C4-2B (cell line): ENCODE results near the gene SYMPK.

Experiments used
- H3K27ac ChIP-seq: fragments of 450-650 bp; 2 replicates; pipeline ENCODE4 v1.5.1; 2017
- CTCF ChIP-seq: fragments of 450-650 bp; conservative IDR thresholded peaks from 2 replicates; pipeline ENCODE4 v1.5.1; 2017; ENCODE audit warnings: mild to moderate bottlenecking
- ZFX ChIP-seq: fragments of 450-650 bp; IDR thresholded peaks from 2 replicates; pipeline ENCODE4 v1.6.1; 2017

Gene SYMPK

GRCh38 chr19:45804140-45804958, 58.6 kb downstream of the SYMPK start:
- TF ChIP-seq CTCF, result no peak
- no peak for TF ChIP-seq ZFX
- H3K27ac ChIP-seq, result no peak overlapping the region

- H3K27ac ChIP-seq, result no peak overlapping the region
- no peak for TF ChIP-seq CTCF
- no peak for TF ChIP-seq ZFX
Observed at GRCh38 chr19:45801603-45802175, 61.3 kb downstream of the SYMPK start.

- TF ChIP-seq ZFX, result no peak
- H3K27ac ChIP-seq, result no peak overlapping the region
Observed at GRCh38 chr19:45800070-45800553, 62.8 kb downstream of the SYMPK start.

- peak overlapping the region; percentile 10; the same call in 1 of the 2 replicates for H3K27ac ChIP-seq
Observed at GRCh38 chr19:45799541-45799940, 63.4 kb downstream of the SYMPK start.

GRCh38 chr19:45798995-45799517, 63.9 kb downstream of the SYMPK start:
- TF ChIP-seq ZFX (no peak), CTCF (peak; percentile 76)
- peak overlapping the region; percentile 10; the same call in 1 of the 2 replicates for H3K27ac ChIP-seq

GRCh38 chr19:45794627-45795026, 68.3 kb downstream of the SYMPK start:
- TF ChIP-seq CTCF (no peak), ZFX (no peak)
- no peak overlapping the region for H3K27ac ChIP-seq

- TF ChIP-seq CTCF (no peak), ZFX (no peak)
- no peak overlapping the region for H3K27ac ChIP-seq
Observed at GRCh38 chr19:45793876-45794275, 69.1 kb downstream of the SYMPK start.

- no peak overlapping the region for H3K27ac ChIP-seq
- TF ChIP-seq ZFX (no peak), CTCF (no peak)
Observed at GRCh38 chr19:45793178-45793564, 69.8 kb downstream of the SYMPK start.
